T-helper 9 cell (primary cell): ENCODE results near the gene TUBGCP2.
"Not testable (repeated sequence)": the region's sequence is repeated elsewhere in the genome, so short reads cannot be mapped to it uniquely, and the experiment has no call there.

ENCODE experiments used
- DNase-seq: peaks from one replicate; pipeline ENCODE4 v3.0.0-alpha.2; 2020

TUBGCP2 gene

GRCh38 chr10:133243593-133243992 is 65.1 kb downstream of the TUBGCP2 start:
- DNase-seq: no peak

DNA sequence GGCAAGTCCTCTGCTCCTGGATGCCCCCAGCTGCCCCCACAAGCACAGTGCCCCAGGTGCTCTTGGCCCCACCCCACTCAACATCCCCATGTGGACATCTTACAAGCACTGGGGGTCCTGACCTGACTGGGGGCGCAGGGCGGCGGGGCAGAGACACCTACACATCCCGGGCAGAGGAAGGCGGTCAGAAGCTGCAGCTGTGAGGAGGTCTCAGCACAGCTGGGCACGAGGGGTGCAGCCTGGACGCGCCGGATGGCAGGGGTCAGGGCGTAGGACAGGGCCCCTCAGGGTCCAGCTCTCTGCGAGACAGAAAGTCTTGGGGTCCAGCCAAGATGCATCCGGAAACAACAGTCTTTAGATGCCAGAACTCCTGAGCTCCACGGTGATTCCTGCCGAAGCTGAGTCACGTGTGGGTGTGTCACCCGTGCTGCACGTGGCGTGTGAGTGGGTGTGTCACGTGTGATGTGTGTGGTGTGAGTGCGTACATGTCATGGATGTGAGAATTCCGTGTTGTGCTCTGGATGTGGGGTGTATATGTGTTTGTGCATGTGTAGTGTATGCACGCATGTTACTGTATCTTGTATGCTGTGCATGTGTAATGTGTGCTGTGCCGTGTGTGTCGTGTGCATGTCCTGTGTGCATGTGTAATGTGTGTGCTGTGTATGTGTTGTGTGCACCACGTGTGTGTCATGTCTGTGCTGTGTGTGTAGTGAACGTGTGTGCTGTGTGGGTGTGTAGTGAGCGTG is 65.9 kb downstream of the TUBGCP2 start:
- no peak for DNase-seq

- DNase-seq: no peak
These were observed 67.0 kb downstream of the TUBGCP2 start for GRCh38 chr10:133241501-133242205.

DNA sequence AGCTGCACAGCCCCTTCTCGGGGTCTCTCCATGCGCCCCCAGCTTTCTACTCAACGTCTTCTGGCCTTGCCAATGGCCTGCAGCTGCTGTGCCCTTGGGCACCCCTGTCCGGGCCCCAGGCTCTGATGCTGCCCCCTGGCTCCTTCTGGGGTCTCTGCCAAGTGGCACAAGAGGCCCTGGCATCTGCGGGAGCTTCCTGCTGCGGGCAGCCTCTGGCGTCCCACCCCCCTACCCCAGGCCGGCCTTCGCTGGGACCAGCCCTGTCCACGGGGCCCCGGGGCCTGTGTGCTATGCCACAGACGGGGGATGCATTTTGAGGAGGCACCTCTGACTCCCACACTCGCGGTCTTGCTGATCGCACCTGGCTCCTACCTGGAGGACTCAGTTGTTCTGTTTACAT is 68.7 kb downstream of the TUBGCP2 start:
- DNase-seq: no peak

GRCh38 chr10:133238466-133238804 is 70.2 kb downstream of the TUBGCP2 start:
- DNase-seq: no peak

GRCh38 chr10:133237588-133238465 is 70.8 kb downstream of the TUBGCP2 start, which contains the start of gene VENTX:
Gene VENTX (plus strand): TSS chr10:133237855. CDS start chr10:133237915, 60 bp downstream.
- no peak for DNase-seq

DNA sequence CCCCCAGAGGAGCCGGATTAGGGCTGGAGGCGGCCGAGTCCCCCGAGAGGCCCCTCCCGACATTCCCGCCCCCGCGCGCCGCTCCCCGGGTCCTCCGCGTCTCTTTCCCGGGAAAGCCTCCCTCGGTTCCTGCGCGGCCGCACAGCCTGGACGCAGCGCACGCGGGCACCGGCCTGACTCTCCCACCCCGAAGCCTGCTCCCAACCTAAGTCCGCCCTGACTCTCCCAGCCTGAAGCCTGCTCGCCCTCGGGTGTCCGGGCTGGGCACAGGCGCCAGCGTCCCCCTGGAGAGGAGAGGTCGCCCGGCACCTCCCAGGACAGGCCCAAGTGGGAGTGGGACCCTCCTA is 71.5 kb downstream of the TUBGCP2 start:
- no peak for DNase-seq

DNA sequence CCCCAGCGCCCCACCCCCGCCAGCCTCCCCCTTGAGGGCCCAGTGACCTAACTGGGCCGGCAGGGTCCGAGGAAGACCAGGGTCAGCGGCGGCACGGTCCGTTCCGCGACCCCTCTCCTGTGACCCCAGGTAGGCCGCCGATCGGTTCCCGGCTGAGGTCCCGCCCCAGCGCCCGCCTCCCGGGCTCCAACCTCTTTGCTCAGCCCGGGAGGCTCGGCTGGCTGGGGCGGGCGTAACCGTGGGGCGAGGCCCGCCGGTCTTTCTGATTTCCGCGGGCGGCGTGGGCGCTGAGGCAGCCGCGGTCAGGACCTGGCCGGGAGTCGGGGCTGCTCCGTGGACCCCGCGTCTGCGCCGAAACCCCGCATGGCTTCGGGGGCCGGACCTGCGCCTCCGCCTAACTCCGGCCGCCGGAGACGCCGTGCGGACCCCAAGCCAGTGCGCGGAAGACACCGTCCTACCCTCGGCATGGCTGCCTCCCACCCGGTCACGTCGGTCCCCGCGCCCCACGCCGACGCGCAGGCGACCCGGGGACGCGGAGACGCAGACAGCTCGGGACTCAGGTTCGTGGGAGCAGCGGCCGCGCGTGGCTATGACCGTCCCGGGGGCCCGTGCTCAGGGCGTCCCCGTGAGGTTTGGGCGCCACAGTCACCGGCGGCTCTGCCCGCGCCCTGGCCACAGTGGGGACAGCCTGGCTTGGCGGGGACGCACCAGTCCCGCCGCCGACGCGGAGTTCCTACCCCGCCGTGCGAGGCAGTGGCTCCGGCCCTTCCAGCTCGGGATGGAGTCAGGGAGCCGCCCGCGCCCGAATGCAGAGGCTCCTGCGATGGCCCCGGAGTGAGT is 72.1 kb downstream of the TUBGCP2 start:
- DNase-seq: no peak

DNA sequence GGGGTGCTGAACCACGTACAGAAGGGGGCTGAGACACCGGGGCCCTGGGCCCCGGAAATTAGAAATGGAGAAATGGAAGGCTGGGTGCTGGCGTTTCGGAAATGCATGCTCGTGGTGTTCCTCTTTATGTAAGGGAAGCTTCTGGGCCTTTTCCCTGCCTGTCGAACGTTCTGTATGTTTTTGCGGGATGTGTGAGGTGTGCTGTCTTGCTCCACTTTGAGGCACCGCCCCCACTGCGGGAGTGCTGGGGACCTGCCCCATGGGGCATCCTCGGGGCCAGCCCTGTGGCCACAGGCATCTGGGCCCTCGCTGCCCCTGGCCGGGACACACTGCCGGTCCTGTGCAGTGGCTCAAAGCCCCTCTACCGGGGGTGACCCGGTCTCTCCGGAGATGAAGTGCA is 72.7 kb downstream of the TUBGCP2 start:
- DNase-seq: no peak

DNA sequence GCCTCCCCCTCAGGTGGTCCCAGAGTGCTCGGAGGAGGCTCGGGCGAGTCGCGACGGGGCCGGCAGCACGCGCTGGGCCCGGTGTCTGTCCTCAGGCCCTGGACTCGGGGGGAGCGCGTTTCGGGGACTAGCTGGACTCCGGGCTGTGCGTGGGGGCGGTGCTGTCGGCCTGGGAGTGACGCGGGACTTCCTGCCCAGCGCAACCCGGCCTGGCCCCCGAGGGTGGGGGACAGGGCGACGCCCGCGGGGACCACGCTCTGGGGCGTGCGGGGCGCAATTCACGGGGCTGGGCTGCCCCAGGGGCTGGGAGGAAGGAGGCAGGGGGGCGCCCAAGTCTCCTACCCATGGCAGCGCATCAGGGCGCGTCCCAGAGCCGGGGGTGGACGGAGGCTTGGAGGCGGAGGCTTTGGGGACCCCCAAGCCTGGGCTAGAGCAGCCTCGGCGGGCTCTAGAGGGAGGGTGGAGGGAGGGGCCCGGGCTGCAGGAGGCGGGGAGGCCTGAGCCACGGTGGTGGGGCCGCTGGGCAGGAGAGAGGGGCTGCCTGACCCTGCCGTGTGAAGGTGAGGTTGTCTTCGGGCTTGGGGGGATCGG is 73.3 kb downstream of the TUBGCP2 start:
- DNase-seq: no peak

DNA sequence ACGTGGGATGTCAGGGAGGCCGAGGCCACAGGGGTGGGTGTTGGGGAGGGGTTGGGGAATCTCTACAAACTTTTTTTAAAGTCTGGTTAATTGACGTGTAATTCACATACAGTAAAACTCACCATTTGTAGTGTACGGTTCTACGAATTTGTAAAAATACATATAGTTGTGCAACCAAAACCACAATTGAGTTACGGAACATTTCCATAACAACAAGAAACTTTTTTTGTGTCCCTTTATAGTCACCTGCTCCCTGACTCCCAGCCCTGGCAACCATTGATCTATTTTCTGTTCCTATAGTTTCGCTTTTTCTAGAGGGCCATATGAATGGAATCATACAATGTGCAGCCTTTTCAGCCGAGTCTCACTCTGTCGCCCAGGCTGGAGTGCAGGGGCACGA is 73.9 kb downstream of the TUBGCP2 start:
- not testable (repeated sequence) for DNase-seq

DNA sequence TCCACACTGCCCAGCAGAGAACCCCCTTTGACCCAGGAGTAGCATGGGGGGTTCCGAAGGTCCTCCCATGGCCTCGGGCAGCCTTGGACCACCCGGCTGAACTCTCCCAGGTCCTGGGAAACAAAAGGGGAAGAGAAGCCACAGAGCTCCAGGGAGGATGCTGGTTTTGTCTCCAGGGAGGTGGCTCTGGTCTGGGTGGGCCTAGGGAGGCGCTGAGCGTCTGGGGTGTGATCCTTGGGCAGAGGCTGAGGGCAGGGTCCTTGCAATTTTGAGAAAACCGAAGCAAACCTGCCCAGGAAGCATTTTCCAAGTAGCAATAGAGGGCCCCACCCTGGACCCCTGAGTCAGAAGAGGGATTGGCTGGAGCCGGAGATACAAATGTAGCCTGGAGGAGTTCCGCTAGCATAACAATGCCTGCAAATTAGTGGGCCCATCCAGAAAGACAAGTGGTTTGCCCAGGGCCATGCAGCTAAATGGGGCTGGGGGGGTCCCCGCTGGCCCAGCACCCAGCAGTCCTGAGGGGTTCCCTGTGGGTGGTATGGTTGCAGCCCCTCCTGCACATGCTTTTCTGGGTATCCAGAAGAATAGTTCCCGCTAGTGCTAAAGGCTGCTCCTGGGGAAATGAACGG is 76.6 kb downstream of the TUBGCP2 start:
- DNase-seq: no peak

- DNase-seq: no peak
These were observed 77.3 kb downstream of the TUBGCP2 start for GRCh38 chr10:133231244-133231945.

GRCh38 chr10:133230387-133231195 is 78.1 kb downstream of the TUBGCP2 start:
- DNase-seq: no peak

DNA sequence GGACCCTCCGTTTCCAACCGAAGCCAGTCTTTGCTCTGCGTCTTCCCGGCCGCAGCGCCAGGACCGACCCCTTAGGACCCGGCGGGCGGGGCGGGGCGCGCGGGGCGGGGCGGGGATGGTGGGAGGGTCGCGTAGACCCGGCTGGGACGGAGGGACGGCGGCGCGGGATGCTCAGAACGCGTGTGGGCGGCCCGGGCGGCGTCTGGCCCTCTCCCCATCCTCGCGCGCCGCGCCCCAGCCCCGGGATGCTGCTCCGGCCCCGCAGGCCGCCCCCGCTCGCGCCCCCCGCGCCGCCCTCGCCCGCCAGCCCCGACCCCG is 78.7 kb downstream of the TUBGCP2 start, which contains the start of gene UTF1:
Gene UTF1, plus strand, starts transcription at position 174 of the 318 bp plus-strand sequence. Its CDS starts 72 bp downstream, at position 246.
- no peak for DNase-seq

- no peak for DNase-seq
These were observed 79.2 kb downstream of the TUBGCP2 start for GRCh38 chr10:133229265-133230043.
